OCI-LY7 (cell line): ENCODE data around the gene LCN6. TPM values are rescaled to one million over a fixed set of nuclear protein-coding genes. Genes with fewer than 3 reads are reported as not detected.

Experiments
- BruUV-seq: library from RNA; stranded (reverse); fragments of 400-500 nt; replicated peaks from 2 replicates; lab custom pipeline; 2021; lab: Mats Ljungman, UMichigan
- CTCF ChIA-PET: fragments of 300-600 bp; sonication (Branson Sonifier 250); formaldehyde crosslinking; loops from one replicate; lab custom pipeline; 2022; ENCODE audit warnings: antibody characterized with exemption; ENCODE audit not compliant: unreplicated experiment; lab: Charles Lee
- POLR2A ChIA-PET: fragments of 300-600 bp; sonication (Branson Sonifier 250); formaldehyde crosslinking; loops from one replicate; lab custom pipeline; 2022; ENCODE audit warnings: antibody characterized with exemption; lab: Charles Lee
- DNase-seq: peaks from one replicate; pipeline ENCODE4 v3.0.0-alpha.2; 2015; ENCODE audit warnings: low spot score
- H2AFZ ChIP-seq: fragments of 200-600 bp; sonication (generic), shearing (Covaris generic); 2 replicates; pipeline ENCODE4 v1.6.1; 2014; ENCODE audit warnings: mild to moderate bottlenecking, antibody characterized with exemption, low read length, moderate library complexity
- H3K27ac ChIP-seq: fragments of 200-600 bp; sonication (generic); 2 replicates; pipeline ENCODE4 v1.5.1; 2014; ENCODE audit warnings: mixed run types, low read depth, mild to moderate bottlenecking, moderate library complexity, low read length, inconsistent platforms; ENCODE audit not compliant: poor library complexity, severe bottlenecking
- H3K36me3 ChIP-seq: fragments of 200-600 bp; sonication (generic); 2 replicates; pipeline ENCODE4 v1.6.1; 2014; ENCODE audit warnings: mild to moderate bottlenecking, antibody characterized with exemption, low read length, moderate library complexity, mixed read lengths; ENCODE audit not compliant: insufficient read depth
- H3K4me1 ChIP-seq: fragments of 200-600 bp; sonication (generic); 2 replicates; pipeline ENCODE4 v1.5.1; 2014; ENCODE audit warnings: mild to moderate bottlenecking, low read length; ENCODE audit not compliant: insufficient read depth, poor library complexity, severe bottlenecking
- H3K4me2 ChIP-seq: fragments of 200-600 bp; sonication (generic); 2 replicates; pipeline ENCODE4 v1.6.1; 2014; ENCODE audit warnings: mild to moderate bottlenecking, low read length
- H3K4me3 ChIP-seq: fragments of 200-600 bp; sonication (generic); 2 replicates; pipeline ENCODE4 v1.5.1; 2014; ENCODE audit warnings: mild to moderate bottlenecking, low read depth, low read length; ENCODE audit not compliant: poor library complexity, severe bottlenecking
- H3K79me2 ChIP-seq: fragments of 200-600 bp; sonication (generic); 2 replicates; pipeline ENCODE4 v1.6.1; 2016; ENCODE audit warnings: low read depth, mild to moderate bottlenecking, low read length, moderate library complexity, mixed read lengths; ENCODE audit not compliant: insufficient read depth
- H3K9me2 ChIP-seq: fragments of 200-600 bp; sonication (generic); 2 replicates; pipeline ENCODE4 v1.6.1; 2016; ENCODE audit warnings: mild to moderate bottlenecking, low read length, mixed read lengths; ENCODE audit not compliant: insufficient read depth
- H3K9me3 ChIP-seq: fragments of 200-600 bp; sonication (generic); 2 replicates; pipeline ENCODE4 v1.6.1; 2014; ENCODE audit warnings: mild to moderate bottlenecking, mixed run types, low read length, mixed read lengths
- H4K20me1 ChIP-seq: fragments of 200-600 bp; sonication (generic); 2 replicates; pipeline ENCODE4 v1.6.1; 2014; ENCODE audit warnings: mild to moderate bottlenecking, antibody characterized with exemption, low read length, moderate library complexity, mixed read lengths; ENCODE audit not compliant: insufficient read depth
- EZH2phosphoT487 ChIP-seq: fragments of 200-600 bp; sonication (generic); IDR thresholded peaks from 2 replicates; pipeline ENCODE4 v1.6.1; 2018; ENCODE audit warnings: low read depth, borderline replicate concordance, mild to moderate bottlenecking, mixed run types, antibody characterized with exemption, low read length, moderate library complexity, mixed read lengths
- intact Hi-C: fragments of 100-400 bp; cut with micrococcal nuclease; formaldehyde crosslinking; loops from one replicate; pipeline ENCODE4 v1.10.0; 2022; ENCODE audit not compliant: unreplicated experiment
- total RNA-seq, 2 experiments: library from RNA; depleted of rRNA in 1 of 2; stranded (reverse); fragments of >200 nt in 1 of 2; shearing (Covaris generic) in 1 of 2; gene quantifications; 2 replicates each; pipeline ENCODE4 v1.2.3, GENCODE V29; 2014 to 2022
- TF ChIP-seq, protein P1 (sequence below): fragments of 200-600 bp; sonication (generic); conservative IDR thresholded peaks from 2 replicates; pipeline ENCODE4 v1.5.1; 2014; ENCODE audit warnings: mild to moderate bottlenecking, antibody characterized with exemption, low read length, moderate library complexity, mixed read lengths

LCN6 gene
- total RNA-seq, 2 experiments from 2014 or later: not detected

DNA sequence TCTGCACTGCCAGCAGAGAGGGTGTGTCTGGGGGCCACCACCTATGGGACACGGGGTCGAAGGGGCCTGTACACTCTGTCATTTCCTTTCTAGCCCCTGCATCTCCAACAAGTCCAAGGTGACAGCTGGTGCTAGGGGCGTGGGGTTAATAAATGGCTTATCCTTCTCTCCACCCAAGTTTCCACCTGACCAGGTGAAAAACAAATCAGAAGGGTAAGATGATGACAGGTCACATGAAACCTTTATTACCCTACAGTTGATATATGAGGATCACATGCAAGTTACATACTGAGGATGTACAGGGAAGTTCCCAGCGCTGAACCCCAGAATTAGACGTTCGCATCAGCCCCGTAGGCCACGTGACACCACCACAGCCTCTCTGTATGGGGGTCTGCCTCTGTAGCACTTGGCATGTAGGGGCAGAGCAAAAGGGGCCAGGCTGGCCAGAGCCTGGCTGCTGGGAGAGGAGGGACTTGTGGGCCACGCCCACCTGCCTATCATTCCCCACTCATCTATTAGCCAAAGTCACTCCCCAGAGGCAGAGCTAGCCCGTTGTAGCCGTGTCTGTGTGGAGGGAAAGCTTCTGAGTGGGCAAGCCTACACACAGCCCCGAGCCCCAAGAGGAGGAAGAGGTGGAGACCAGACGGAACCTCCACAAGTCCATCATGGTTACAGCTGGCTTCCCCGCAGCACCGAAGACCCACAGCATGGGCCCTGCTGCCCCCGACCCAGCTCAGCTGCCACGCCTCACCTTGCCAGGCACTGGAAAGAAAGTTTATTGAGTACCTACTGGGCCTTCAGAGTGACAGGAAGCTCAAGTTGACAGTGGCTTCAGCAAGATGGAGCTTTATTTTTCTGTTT is 45.0 kb upstream of the LCN6 start:
- Histone ChIP-seq H3K4me3 (no peak overlapping the region), H3K79me2 (no peaks in the 10 kb centered on the region), H3K9me3 (no peaks in the 10 kb centered on the region), H2AFZ (no peak overlapping the region), H3K36me3 (no peaks in the 10 kb centered on the region), H3K4me1 (peaks cover 36% of the 10 kb centered on the region), H3K27ac (no peak overlapping the region), H3K9me2 (no peaks in the 10 kb centered on the region), H4K20me1 (no peaks in the 10 kb centered on the region), H3K4me2 (no peak overlapping the region)
- TF ChIP-seq, protein P1, sequence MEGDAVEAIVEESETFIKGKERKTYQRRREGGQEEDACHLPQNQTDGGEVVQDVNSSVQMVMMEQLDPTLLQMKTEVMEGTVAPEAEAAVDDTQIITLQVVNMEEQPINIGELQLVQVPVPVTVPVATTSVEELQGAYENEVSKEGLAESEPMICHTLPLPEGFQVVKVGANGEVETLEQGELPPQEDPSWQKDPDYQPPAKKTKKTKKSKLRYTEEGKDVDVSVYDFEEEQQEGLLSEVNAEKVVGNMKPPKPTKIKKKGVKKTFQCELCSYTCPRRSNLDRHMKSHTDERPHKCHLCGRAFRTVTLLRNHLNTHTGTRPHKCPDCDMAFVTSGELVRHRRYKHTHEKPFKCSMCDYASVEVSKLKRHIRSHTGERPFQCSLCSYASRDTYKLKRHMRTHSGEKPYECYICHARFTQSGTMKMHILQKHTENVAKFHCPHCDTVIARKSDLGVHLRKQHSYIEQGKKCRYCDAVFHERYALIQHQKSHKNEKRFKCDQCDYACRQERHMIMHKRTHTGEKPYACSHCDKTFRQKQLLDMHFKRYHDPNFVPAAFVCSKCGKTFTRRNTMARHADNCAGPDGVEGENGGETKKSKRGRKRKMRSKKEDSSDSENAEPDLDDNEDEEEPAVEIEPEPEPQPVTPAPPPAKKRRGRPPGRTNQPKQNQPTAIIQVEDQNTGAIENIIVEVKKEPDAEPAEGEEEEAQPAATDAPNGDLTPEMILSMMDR: no peak
- no peak for TF ChIP-seq EZH2phosphoT487
- no peak for DNase-seq
- CTCF ChIA-PET: no interaction called here
- BruUV-seq: no TSS peak
- POLR2A ChIA-PET: interaction anchor here (1.8 kb wide), 1 partner anchor 14 kb away, joined by 5 read pairs; the partner anchor contains the start of gene RABL6
- intact Hi-C loops: no loop called here

DNA sequence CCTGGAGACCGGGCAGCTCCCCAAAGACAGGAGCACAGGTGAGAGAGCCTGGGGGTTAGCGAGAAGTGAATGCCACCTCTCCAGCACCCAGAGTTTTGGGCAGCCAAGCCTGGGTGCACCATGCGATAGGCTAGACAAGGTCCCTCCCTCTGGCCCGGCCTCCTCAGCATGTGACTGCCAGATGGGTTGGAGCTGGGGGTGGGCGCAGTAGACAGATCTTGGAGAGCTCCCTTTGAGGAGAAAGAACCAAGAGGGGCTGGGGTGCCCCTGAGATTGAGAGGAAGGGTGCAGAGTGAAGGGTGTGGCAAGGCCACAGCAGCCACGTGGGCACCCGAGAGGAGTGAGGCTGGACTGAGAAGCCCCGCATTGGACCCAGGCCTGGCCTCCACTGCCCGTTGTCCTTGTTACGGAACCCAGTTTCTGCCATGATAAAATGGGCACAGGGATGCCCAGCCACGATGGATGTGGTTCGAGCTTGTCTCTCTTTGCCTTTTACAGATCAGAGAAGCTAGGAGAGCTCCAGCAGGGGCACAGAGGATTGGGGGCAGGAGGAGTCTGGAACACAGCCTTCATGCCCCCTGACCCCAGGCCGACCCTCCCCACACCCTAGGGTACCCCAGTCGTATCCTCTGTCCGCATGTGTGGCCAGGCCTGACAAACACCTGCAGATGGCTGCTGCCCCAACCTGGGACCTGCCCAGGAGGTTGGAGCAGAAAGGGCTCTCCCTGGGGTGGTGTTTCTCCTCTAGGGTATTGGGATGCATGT is 44.2 kb upstream of the LCN6 start:
- peak overlapping the region; percentile 72 for H3K4me3 ChIP-seq

More for the DNA sequence above, 44.2 kb upstream of the LCN6 start:
- no peak for DNase-seq
- H2AFZ ChIP-seq: no peak overlapping the region
- no peaks in the 10 kb centered on the region for H3K79me2 ChIP-seq
- no peaks in the 10 kb centered on the region for H3K36me3 ChIP-seq
- no peak for TF ChIP-seq EZH2phosphoT487
- TF ChIP-seq, protein P1: no peak
- ChIA-PET CTCF (no interaction called here), POLR2A (no interaction called here)
- H4K20me1 ChIP-seq: no peaks in the 10 kb centered on the region
- H3K4me1 ChIP-seq: peaks cover 40% of the 10 kb centered on the region
- BruUV-seq: TSS peak; percentile 63
- no peaks in the 10 kb centered on the region for H3K9me2 ChIP-seq
- no peaks in the 10 kb centered on the region for H3K9me3 ChIP-seq
- intact Hi-C loops: no loop called here
- no peak overlapping the region for H3K27ac ChIP-seq
- peak overlapping the region; percentile 71 for H3K4me2 ChIP-seq
